GM12864 (cell line): Measurements from ENCODE around the gene USP15.

Source experiments
- DNase-seq: peaks from one replicate; pipeline ENCODE4 v3.0.0-alpha.2; 2011; ENCODE audit warnings: low read depth
- H3K4me3 ChIP-seq: 2 replicates; pipeline ENCODE4 v1.5.1; 2011; ENCODE audit warnings: mild to moderate bottlenecking, low read depth, low read length, control low read depth
- CTCF ChIP-seq: IDR thresholded peaks from 2 replicates; pipeline ENCODE4 v1.5.1; 2011; ENCODE audit warnings: low read depth, mild to moderate bottlenecking, moderate library complexity, low read length, control low read depth, inconsistent platforms; ENCODE audit errors: missing control alignments

USP15 gene

GRCh38 chr12:62414180-62414579, 154.0 kb downstream of the USP15 start:
- DNase-seq = no peak
- TF ChIP-seq CTCF = no peak
- no peak overlapping the region for H3K4me3 ChIP-seq

GRCh38 chr12:62426089-62426488, 165.9 kb downstream of the USP15 start:
- H3K4me3 ChIP-seq = no peak overlapping the region
- no peak for DNase-seq
- TF ChIP-seq CTCF = no peak

DNA sequence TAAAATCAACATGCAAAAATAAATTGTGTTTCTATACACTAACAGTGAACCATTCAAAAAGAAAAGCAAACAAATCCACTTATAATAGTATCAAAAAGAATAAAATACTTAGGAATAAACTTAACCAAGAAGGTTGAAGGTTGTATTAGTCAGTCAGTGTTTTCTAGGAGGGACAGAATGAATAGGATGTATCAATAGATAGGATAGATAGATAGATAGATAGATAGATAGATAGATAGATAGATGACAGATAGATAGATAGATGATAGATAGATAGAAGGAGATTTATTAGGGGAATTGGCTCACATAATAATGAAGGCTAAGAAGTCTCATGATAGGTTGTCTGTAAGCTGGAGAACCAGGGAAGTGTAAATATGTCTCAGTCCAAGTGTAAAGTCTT, 169.3 kb downstream of the USP15 start:
- no peak overlapping the region for H3K4me3 ChIP-seq
- DNase-seq = no peak
- TF ChIP-seq CTCF = no peak

DNA sequence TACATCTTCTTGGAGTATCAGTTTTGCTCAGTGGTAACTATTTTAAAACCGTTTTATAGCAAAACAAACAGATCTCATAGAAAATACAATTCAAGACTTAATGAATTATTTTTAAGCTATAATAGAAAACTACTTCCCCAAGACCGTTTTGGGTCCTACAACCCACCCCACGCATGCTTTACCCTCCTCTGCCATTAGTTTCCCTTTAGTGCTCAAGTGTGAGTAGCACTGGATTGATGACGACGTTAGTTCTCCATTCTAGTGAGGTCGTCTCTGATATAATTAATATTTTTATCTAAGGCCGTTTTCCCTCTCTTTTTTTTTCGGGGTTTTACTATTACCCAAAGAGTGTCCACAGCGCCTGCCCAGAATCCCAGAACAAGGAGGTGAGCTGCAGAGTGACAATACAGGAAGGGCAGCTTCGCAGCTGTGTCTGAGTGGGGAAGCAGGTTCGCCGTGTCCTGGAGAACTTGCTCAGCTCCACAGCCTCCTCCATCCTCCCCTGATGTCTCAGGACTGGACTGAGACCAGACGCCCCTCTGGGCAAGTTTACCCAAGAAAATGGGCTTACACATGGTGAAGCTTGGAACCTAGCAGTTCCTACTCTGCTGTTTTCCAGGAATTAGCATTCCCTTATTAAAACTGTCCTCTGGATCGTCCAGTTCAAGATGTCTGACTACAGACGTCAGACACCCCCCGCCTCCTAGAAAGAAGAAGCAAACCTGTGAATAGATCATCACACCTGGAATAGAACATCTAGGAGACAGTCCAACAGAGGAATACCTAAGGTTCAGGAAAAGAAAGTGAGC, 174.5 kb downstream of the USP15 start:
- DNase-seq = no peak
- peak overlapping the region; percentile 41 for H3K4me3 ChIP-seq

GRCh38 chr12:62435303-62436163, 175.3 kb downstream of the USP15 start:
- peak overlapping the region; percentile 41 for H3K4me3 ChIP-seq
- peak; percentile 64 for TF ChIP-seq CTCF
- no peak for DNase-seq

More for the DNA sequence above, 174.5 kb downstream of the USP15 start:
- no peak for TF ChIP-seq CTCF

DNA sequence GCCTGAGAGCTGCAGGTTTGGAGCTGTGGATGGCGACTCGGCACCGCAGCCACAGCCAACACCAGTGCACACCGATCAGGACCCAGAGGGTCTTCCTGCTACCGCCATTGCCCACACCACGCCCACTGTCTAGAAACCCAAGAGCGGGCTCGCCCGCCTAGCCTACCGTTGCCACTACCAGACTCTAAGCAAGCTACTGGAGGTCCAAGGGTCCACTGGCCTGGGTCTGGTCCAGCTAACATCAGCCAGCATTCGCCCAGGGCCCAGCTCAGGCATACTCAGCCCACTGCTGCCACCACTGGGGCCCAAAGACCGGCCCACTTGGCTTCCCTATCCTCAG, 175.9 kb downstream of the USP15 start:
- DNase-seq = no peak
- H3K4me3 ChIP-seq = peak overlapping the region; percentile 41
- no peak for TF ChIP-seq CTCF
